Common myeloid progenitor, CD34-positive (primary cell): ENCODE measurements around the gene EBF4.

ENCODE experiments used
- CTCF ChIA-PET: fragments of 350-600 bp; sonication (Branson Sonifier 250); formaldehyde crosslinking; loops from one replicate; lab custom pipeline; 2021; ENCODE audit warnings: antibody characterized with exemption; lab: Charles Lee
- POLR2A ChIA-PET: fragments of 350-600 bp; sonication (Branson Sonifier 250); formaldehyde crosslinking; loops from one replicate; lab custom pipeline; 2021; ENCODE audit warnings: antibody characterized with exemption; lab: Charles Lee
- DNase-seq, 3 donors: peaks; one replicate each; pipeline versions ENCODE4 v3.0.0 to v3.0.0-alpha.2; 2013
- H3K27ac ChIP-seq, 2 experiments: 1 replicate in 1 of 2; 2 replicates in 1 of 2; pipeline ENCODE4 v1.7.0; 2013; ENCODE audit warnings: inconsistent platforms in 2 of 2, low read length in 2 of 2, mild to moderate bottlenecking in 2 of 2, low read depth in 1 of 2, moderate library complexity in 1 of 2; ENCODE audit not compliant: severe bottlenecking in 2 of 2, insufficient read depth in 1 of 2, poor library complexity in 1 of 2
- H3K27me3 ChIP-seq, 5 experiments: replicated peaks in 2 of 5; 1 replicate in 3 of 5; 2 replicates in 2 of 5; pipeline versions ENCODE4 v1.6.1 to v1.7.0; 2013; ENCODE audit warnings: low read length in 4 of 5, mild to moderate bottlenecking in 2 of 5, moderate library complexity in 2 of 5, inconsistent platforms in 1 of 5; ENCODE audit not compliant: insufficient read depth in 5 of 5, control insufficient read depth in 4 of 5
- H3K36me3 ChIP-seq, 4 experiments: 1 replicate in 2 of 4; 2 replicates in 2 of 4; pipeline versions ENCODE4 v1.6.1 to v1.7.0; 2013; ENCODE audit warnings: low read length in 3 of 4, control low read depth in 1 of 4, mild to moderate bottlenecking in 1 of 4; ENCODE audit not compliant: control insufficient read depth in 4 of 4, insufficient read depth in 4 of 4
- H3K4me1 ChIP-seq, 4 experiments: 1 replicate in 3 of 4; 2 replicates in 1 of 4; pipeline versions ENCODE4 v1.6.1 to v1.7.1; 2013; ENCODE audit warnings: low read length in 3 of 4, mild to moderate bottlenecking in 3 of 4, control low read depth in 1 of 4, inconsistent platforms in 1 of 4, moderate library complexity in 1 of 4; ENCODE audit not compliant: control insufficient read depth in 4 of 4, insufficient read depth in 4 of 4; ENCODE audit errors: control extremely low read depth in 1 of 4
- H3K4me3 ChIP-seq, 7 experiments: 1 replicate in 4 of 7; 2 replicates in 3 of 7; pipeline versions ENCODE4 v1.5.1 to v1.7.0; 2013; ENCODE audit warnings: mild to moderate bottlenecking in 7 of 7, low read length in 6 of 7, moderate library complexity in 6 of 7, inconsistent platforms in 2 of 7, low read depth in 2 of 7, control low read depth in 1 of 7; ENCODE audit not compliant: insufficient read depth in 4 of 7, control insufficient read depth in 1 of 7; ENCODE audit errors: extremely low read depth in 1 of 7
- H3K9me3 ChIP-seq, 5 experiments: 1 replicate in 4 of 5; 2 replicates in 1 of 5; pipeline versions ENCODE4 v1.6.1 to v1.7.1; 2013; ENCODE audit warnings: low read length in 4 of 5, mild to moderate bottlenecking in 2 of 5, inconsistent platforms in 1 of 5, low read depth in 1 of 5, moderate library complexity in 1 of 5; ENCODE audit not compliant: control insufficient read depth in 4 of 5, insufficient read depth in 2 of 5; ENCODE audit errors: control extremely low read depth in 1 of 5
- WGBS: methylation state at CpG from one replicate; pipeline ENCODE4 v1.1.5; 2013; ENCODE audit not compliant: insufficient coverage; 5-methylcytosine and 5-hydroxymethylcytosine counted together

EBF4 gene

GRCh38 chr20:2754424-2754823 is 61.8 kb downstream of the EBF4 start:
- ChIA-PET CTCF (interaction anchor here (0.6 to 5.3 kb wide), 16 partner anchors 10 to 247 kb away, joined by 3 to 47 read pairs (median 4); no protein-coding TSS in a partner anchor), POLR2A (no interaction called here)
- Histone ChIP-seq H3K9me3 (no peaks in the 10 kb centered on the region), H3K36me3 (no peaks in the 10 kb centered on the region), H3K27ac (no peak overlapping the region), H3K4me3 (no peak overlapping the region), H3K27me3 (peaks cover 5 to 67% (median 23%) of the 10 kb centered on the region in 5 experiments), H3K4me1 (peaks cover 0 to 38% (median 34%) of the 10 kb centered on the region in 4 experiments)
- no peak for DNase-seq
- 80% methylated on average over 1 of the region's 2 CpGs for WGBS

GRCh38 chr20:2755451-2756055 is 63.0 kb downstream of the EBF4 start:
- H3K9me3 ChIP-seq, result no peaks in the 10 kb centered on the region
- H3K36me3 ChIP-seq, result no peaks in the 10 kb centered on the region
- WGBS, result 69% methylated on average over 17 of the region's 18 CpGs
- POLR2A ChIA-PET, result no interaction called here
- no peak for DNase-seq
- H3K27me3 ChIP-seq, result peaks cover 5 to 55% (median 19%) of the 10 kb centered on the region in 5 experiments
- peaks cover 0 to 39% (median 36%) of the 10 kb centered on the region in 4 experiments for H3K4me1 ChIP-seq
- no peak overlapping the region for H3K4me3 ChIP-seq
- CTCF ChIA-PET, result interaction anchor here (0.6 to 5.3 kb wide), 21 partner anchors 10 to 245 kb away, joined by 3 to 47 read pairs (median 3); partner anchors contain the start of gene CPXM1
- H3K27ac ChIP-seq, result no peak overlapping the region

- no peaks in the 10 kb centered on the region for H3K36me3 ChIP-seq
- ChIA-PET CTCF (interaction anchor here (0.6 to 5.3 kb wide), 16 partner anchors 11 to 241 kb away, joined by 3 to 47 read pairs (median 4); partner anchors contain the start of gene CPXM1), POLR2A (no interaction called here)
- DNase-seq, result no peak
- WGBS, result 40% methylated on average over 4 of the region's 5 CpGs
- peaks cover 0 to 34% (median 30%) of the 10 kb centered on the region in 4 experiments for H3K4me1 ChIP-seq
- no peak overlapping the region for H3K27ac ChIP-seq
- H3K9me3 ChIP-seq, result no peaks in the 10 kb centered on the region
- no peak overlapping the region for H3K4me3 ChIP-seq
- peaks cover 3 to 50% (median 13%) of the 10 kb centered on the region in 5 experiments for H3K27me3 ChIP-seq
Measured at GRCh38 chr20:2756056-2756611, 63.6 kb downstream of the EBF4 start.

- no peak for DNase-seq
- Histone ChIP-seq H3K4me3 (no peak overlapping the region), H3K27ac (no peak overlapping the region), H3K4me1 (peaks cover 0 to 25% (median 22%) of the 10 kb centered on the region in 4 experiments), H3K9me3 (no peaks in the 10 kb centered on the region), H3K36me3 (no peaks in the 10 kb centered on the region), H3K27me3 (peaks cover 3 to 41% (median 13%) of the 10 kb centered on the region in 5 experiments)
- CTCF ChIA-PET, result interaction anchor here (1.4 to 5.3 kb wide), 3 partner anchors 10 to 97 kb away, joined by 3 to 47 read pairs (median 4); no protein-coding TSS in a partner anchor
- POLR2A ChIA-PET, result no interaction called here
- 98% methylated on average over 5 of the region's 5 CpGs for WGBS
Measured at GRCh38 chr20:2757001-2757400, 64.4 kb downstream of the EBF4 start.

GRCh38 chr20:2757969-2758368 is 65.4 kb downstream of the EBF4 start:
- Histone ChIP-seq H3K9me3 (no peaks in the 10 kb centered on the region), H3K4me1 (peaks cover 0 to 16% (median 12%) of the 10 kb centered on the region in 4 experiments), H3K4me3 (no peak overlapping the region), H3K27me3 (peaks cover 3 to 31% (median 12%) of the 10 kb centered on the region in 5 experiments), H3K27ac (no peak overlapping the region), H3K36me3 (no peaks in the 10 kb centered on the region)
- ChIA-PET POLR2A (no interaction called here), CTCF (interaction anchor here (1.4 to 1.6 kb wide), 2 partner anchors 9 to 91 kb away, joined by 3 to 4 read pairs; no protein-coding TSS in a partner anchor)
- DNase-seq, result no peak
- 95% methylated on average over 2 of the region's 5 CpGs for WGBS

- Histone ChIP-seq H3K27me3 (peaks cover 1 to 20% (median 3%) of the 10 kb centered on the region in 5 experiments), H3K9me3 (no peaks in the 10 kb centered on the region), H3K4me3 (no peak overlapping the region), H3K36me3 (no peaks in the 10 kb centered on the region), H3K27ac (no peak overlapping the region), H3K4me1 (peaks cover 0 to 10% (median 5%) of the 10 kb centered on the region in 4 experiments)
- ChIA-PET POLR2A (no interaction called here), CTCF (interaction anchor here (1.0 to 1.7 kb wide), 4 partner anchors 12 to 106 kb away, joined by 3 to 5 read pairs (median 4); no protein-coding TSS in a partner anchor)
- 92% methylated on average over 9 of the region's 10 CpGs for WGBS
- no peak for DNase-seq
Measured at GRCh38 chr20:2759143-2759542, 66.6 kb downstream of the EBF4 start.
